Measurements from ENCODE around the gene NEK6. TPM values are rescaled to one million over a fixed set of nuclear protein-coding genes. Genes with fewer than 3 reads are reported as not detected.

NEK6 gene
- polyA plus RNA-seq, 1 experiment = 73.6 TPM

- DNase-seq (ENCODE audit: low read depth) = no peak
- H3K4me3 ChIP-seq (ENCODE audit: low read depth, low read length) = no peak overlapping the region
- CTCF ChIA-PET = interaction anchor here (0.5 to 1.6 kb wide), 4 partner anchors 12 to 223 kb away, joined by 3 to 5 read pairs (median 4); no protein-coding TSS in a partner anchor
- peaks cover 52% of the 10 kb centered on the region for H3K36me3 ChIP-seq (ENCODE audit: control insufficient read depth, insufficient read depth, low read length)
- TF ChIP-seq, protein P1, sequence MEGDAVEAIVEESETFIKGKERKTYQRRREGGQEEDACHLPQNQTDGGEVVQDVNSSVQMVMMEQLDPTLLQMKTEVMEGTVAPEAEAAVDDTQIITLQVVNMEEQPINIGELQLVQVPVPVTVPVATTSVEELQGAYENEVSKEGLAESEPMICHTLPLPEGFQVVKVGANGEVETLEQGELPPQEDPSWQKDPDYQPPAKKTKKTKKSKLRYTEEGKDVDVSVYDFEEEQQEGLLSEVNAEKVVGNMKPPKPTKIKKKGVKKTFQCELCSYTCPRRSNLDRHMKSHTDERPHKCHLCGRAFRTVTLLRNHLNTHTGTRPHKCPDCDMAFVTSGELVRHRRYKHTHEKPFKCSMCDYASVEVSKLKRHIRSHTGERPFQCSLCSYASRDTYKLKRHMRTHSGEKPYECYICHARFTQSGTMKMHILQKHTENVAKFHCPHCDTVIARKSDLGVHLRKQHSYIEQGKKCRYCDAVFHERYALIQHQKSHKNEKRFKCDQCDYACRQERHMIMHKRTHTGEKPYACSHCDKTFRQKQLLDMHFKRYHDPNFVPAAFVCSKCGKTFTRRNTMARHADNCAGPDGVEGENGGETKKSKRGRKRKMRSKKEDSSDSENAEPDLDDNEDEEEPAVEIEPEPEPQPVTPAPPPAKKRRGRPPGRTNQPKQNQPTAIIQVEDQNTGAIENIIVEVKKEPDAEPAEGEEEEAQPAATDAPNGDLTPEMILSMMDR (IDR thresholded peaks at IDR 0.05; ENCODE audit: insufficient read depth, low read depth, low read length) = no peak
- POLR2A ChIA-PET = no interaction called here
- no peaks in the 10 kb centered on the region for H3K27me3 ChIP-seq (ENCODE audit: control insufficient read depth, insufficient read depth, low read length)
Measured at GRCh38 chr9:124349675-124350493, 92.1 kb downstream of the NEK6 start.

- TF ChIP-seq, protein P1 (IDR thresholded peaks at IDR 0.05; ENCODE audit: insufficient read depth, low read depth, low read length) = no peak
- ChIA-PET POLR2A (no interaction called here), CTCF (interaction anchor here (0.7 to 1.6 kb wide), 2 partner anchors 79 to 224 kb away, joined by 3 to 4 read pairs; no protein-coding TSS in a partner anchor)
- no peak for DNase-seq (ENCODE audit: low read depth)
- Histone ChIP-seq H3K4me3 (ENCODE audit: low read depth, low read length) (no peak overlapping the region), H3K36me3 (ENCODE audit: control insufficient read depth, insufficient read depth, low read length) (peaks cover 47% of the 10 kb centered on the region), H3K27me3 (ENCODE audit: control insufficient read depth, insufficient read depth, low read length) (no peaks in the 10 kb centered on the region)
Measured at GRCh38 chr9:124350494-124351263, 92.9 kb downstream of the NEK6 start.

- H3K4me3 ChIP-seq (ENCODE audit: low read depth, low read length) = no peak overlapping the region
- no peak for DNase-seq (ENCODE audit: low read depth)
- no peaks in the 10 kb centered on the region for H3K27me3 ChIP-seq (ENCODE audit: control insufficient read depth, insufficient read depth, low read length)
- peaks cover 41% of the 10 kb centered on the region for H3K36me3 ChIP-seq (ENCODE audit: control insufficient read depth, insufficient read depth, low read length)
- CTCF ChIA-PET = interaction anchor here (2.1 kb wide), 1 partner anchor 225 kb away, joined by 11 read pairs; no protein-coding TSS in a partner anchor
- POLR2A ChIA-PET = no interaction called here
- TF ChIP-seq, protein P1 (IDR thresholded peaks at IDR 0.05; ENCODE audit: insufficient read depth, low read depth, low read length) = no peak
Measured at GRCh38 chr9:124351672-124352468, 94.1 kb downstream of the NEK6 start.

DNA sequence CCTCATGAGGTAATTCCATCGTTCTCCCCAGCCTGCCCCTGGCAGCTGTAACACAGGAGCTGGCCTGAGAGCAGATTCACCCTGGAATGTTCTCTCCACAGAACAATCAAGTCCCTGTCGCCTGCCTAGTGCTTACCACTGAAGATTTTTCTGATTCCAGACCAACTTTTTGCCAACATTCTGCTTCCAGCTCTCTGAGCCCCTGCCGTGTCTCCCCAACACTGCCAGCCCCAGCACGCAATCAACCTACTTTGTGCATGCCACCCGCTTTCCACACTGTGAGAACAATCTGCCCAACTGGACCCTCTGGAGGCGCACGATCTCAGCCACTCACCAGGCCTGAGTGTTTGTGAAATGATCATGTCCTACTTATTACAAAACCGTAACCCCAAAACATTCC lies 94.9 kb downstream of the NEK6 start:
- Histone ChIP-seq H3K27me3 (ENCODE audit: control insufficient read depth, insufficient read depth, low read length) (no peaks in the 10 kb centered on the region), H3K4me3 (ENCODE audit: low read depth, low read length) (no peak overlapping the region), H3K36me3 (ENCODE audit: control insufficient read depth, insufficient read depth, low read length) (peaks cover 37% of the 10 kb centered on the region)
- POLR2A ChIA-PET = no interaction called here
- TF ChIP-seq, protein P1 (IDR thresholded peaks at IDR 0.05; ENCODE audit: insufficient read depth, low read depth, low read length) = no peak
- no peak for DNase-seq (ENCODE audit: low read depth)
- CTCF ChIA-PET = interaction anchor here (2.1 kb wide), 1 partner anchor 226 kb away, joined by 11 read pairs; no protein-coding TSS in a partner anchor
